ENCODE results near the gene C13orf42.

- no peak for TF ChIP-seq REST (IDR thresholded peaks at IDR 0.05; ENCODE audit: unreplicated experiment)
- no peak for TF ChIP-seq CTCF (conservative IDR thresholded peaks at IDR 0.05; ENCODE audit: low read depth in 2 of 2)
- TF ChIP-seq CREB1 (CRISPR knock-in tag; IDR thresholded peaks at IDR 0.05; ENCODE audit: low read depth), result no peak
- no peak for TF ChIP-seq POLR2AphosphoS5 (IDR thresholded peaks at IDR 0.05; ENCODE audit: low read depth)
- no peak for TF ChIP-seq EZH2phosphoT487 (IDR thresholded peaks at IDR 0.05; ENCODE audit: unreplicated experiment)
- no peak for TF ChIP-seq EZH2 (IDR thresholded peaks at IDR 0.05; ENCODE audit: low read depth, unreplicated experiment)
- TF ChIP-seq NANOG (IDR thresholded peaks at IDR 0.05; ENCODE audit: borderline replicate concordance), result no peak
Measured at GRCh38 chr13:51067210-51067701, 43.8 kb downstream of the C13orf42 start.

Measured in GM23338 (cell line).